CD14-positive monocyte (primary cell): ENCODE measurements around the gene EIF4E2. TPM values are rescaled to one million over a fixed set of nuclear protein-coding genes. Genes with fewer than 3 reads are reported as not detected.

Source experiments
- DNase-seq, 3 donors: peaks; one replicate each; pipeline ENCODE4 v3.0.0-alpha.2; 2011 to 2022
- H2AFZ ChIP-seq: 2 replicates; pipeline ENCODE4 v1.6.0; 2012; ENCODE audit warnings: mild to moderate bottlenecking, low read depth, low read length, inconsistent platforms; ENCODE audit not compliant: insufficient read depth, poor library complexity, severe bottlenecking
- H3K27ac ChIP-seq, 2 donors: 1 replicate in 1 of 2; 2 replicates in 1 of 2; pipeline ENCODE4 v1.5.1; 2012 to 2013; ENCODE audit warnings: low read length in 2 of 2, control low read depth in 1 of 2, inconsistent platforms in 1 of 2, low read depth in 1 of 2, mild to moderate bottlenecking in 1 of 2
- H3K27me3 ChIP-seq, 2 donors: one replicate each; pipeline versions ENCODE4 v1.6.0 to v1.6.1; 2011 to 2013; ENCODE audit warnings: low read length in 2 of 2; ENCODE audit not compliant: control insufficient read depth in 2 of 2, insufficient read depth in 2 of 2
- H3K36me3 ChIP-seq, 2 donors: replicated peaks in 1 of 2; 1 replicate in 1 of 2; 2 replicates in 1 of 2; pipeline versions ENCODE4 v1.5.1 to v1.6.1; 2012 to 2013; ENCODE audit warnings: low read length in 2 of 2, control low read depth in 1 of 2, inconsistent platforms in 1 of 2, mild to moderate bottlenecking in 1 of 2; ENCODE audit not compliant: insufficient read depth in 2 of 2, control insufficient read depth in 1 of 2
- H3K4me1 ChIP-seq, 2 donors: 1 replicate in 1 of 2; 2 replicates in 1 of 2; pipeline versions ENCODE4 v1.5.1 to v1.6.1; 2012 to 2013; ENCODE audit warnings: low read length in 2 of 2, control low read depth in 1 of 2, inconsistent platforms in 1 of 2, mild to moderate bottlenecking in 1 of 2, moderate library complexity in 1 of 2; ENCODE audit not compliant: insufficient read depth in 2 of 2, control insufficient read depth in 1 of 2
- H3K4me2 ChIP-seq: replicated peaks from 2 replicates; pipeline ENCODE3; 2012; ENCODE audit warnings: low read length, moderate library complexity, mild to moderate bottlenecking; ENCODE audit not compliant: poor library complexity, severe bottlenecking; ENCODE audit errors: extremely low read depth
- H3K4me3 ChIP-seq, 3 experiments: fragments of 200-600 bp in 1 of 3; sonication (generic) in 1 of 3; replicated peaks in 1 of 3; 1 replicate in 2 of 3; 2 replicates in 1 of 3; pipeline ENCODE4 v1.5.1; 2011 to 2013; ENCODE audit warnings: low read length in 3 of 3, mild to moderate bottlenecking in 3 of 3, control low read depth in 2 of 3, low read depth in 2 of 3, inconsistent platforms in 1 of 3, moderate library complexity in 1 of 3
- H3K79me2 ChIP-seq: 2 replicates; pipeline ENCODE4 v1.6.0; 2012; ENCODE audit warnings: mild to moderate bottlenecking, control low read depth, inconsistent platforms, low read length, moderate library complexity; ENCODE audit not compliant: insufficient read depth
- H3K9ac ChIP-seq: 2 replicates; pipeline ENCODE4 v1.6.0; 2017; ENCODE audit warnings: low read length, mild to moderate bottlenecking; ENCODE audit not compliant: insufficient read depth, poor library complexity, severe bottlenecking
- H3K9me3 ChIP-seq, 2 donors: replicated peaks in 1 of 2; 1 replicate in 1 of 2; 2 replicates in 1 of 2; pipeline versions ENCODE4 v1.5.1 to v1.6.1; 2012 to 2013; ENCODE audit warnings: low read length in 2 of 2, control low read depth in 1 of 2; ENCODE audit not compliant: control insufficient read depth in 1 of 2, insufficient read depth in 1 of 2
- H4K20me1 ChIP-seq: 2 replicates; pipeline ENCODE4 v1.6.0; 2012; ENCODE audit warnings: mild to moderate bottlenecking, low read length, control low read depth, moderate library complexity; ENCODE audit not compliant: insufficient read depth
- H3K27ac Mint-ChIP-seq, 7 donors: one replicate each; pipeline ENCODE4 v1.8.0; 2020; ENCODE audit warnings: mild to moderate bottlenecking in 7 of 7, mixed read lengths in 7 of 7, moderate library complexity in 6 of 7, inconsistent platforms in 2 of 7
- H3K27me3 Mint-ChIP-seq, 3 donors: one replicate each; pipeline ENCODE4 v1.8.0; 2021 to 2022; ENCODE audit warnings: low read depth in 3 of 3, mild to moderate bottlenecking in 3 of 3, mixed read lengths in 3 of 3, moderate library complexity in 3 of 3, inconsistent platforms in 1 of 3
- H3K36me3 Mint-ChIP-seq, 2 donors: one replicate each; pipeline ENCODE4 v1.8.0; 2020; ENCODE audit warnings: mixed read lengths in 2 of 2, inconsistent platforms in 1 of 2, mild to moderate bottlenecking in 1 of 2
- H3K4me1 Mint-ChIP-seq: one replicate; pipeline ENCODE4 v1.8.0; 2020; ENCODE audit warnings: mild to moderate bottlenecking, mixed read lengths
- H3K4me3 Mint-ChIP-seq, 2 donors: one replicate each; pipeline ENCODE4 v1.8.0; 2020; ENCODE audit warnings: mild to moderate bottlenecking in 2 of 2, mixed read lengths in 2 of 2, moderate library complexity in 1 of 2
- H3K9me3 Mint-ChIP-seq, 7 donors: one replicate each; pipeline ENCODE4 v1.8.0; 2020 to 2022; ENCODE audit warnings: mixed read lengths in 7 of 7, mild to moderate bottlenecking in 6 of 7, moderate library complexity in 6 of 7, inconsistent platforms in 2 of 7
- WGBS: methylation state at CpG from one replicate; pipeline ENCODE4 v1.1.5; 2013; ENCODE audit warnings: missing lambda C conversion rate; ENCODE audit not compliant: insufficient coverage; 5-methylcytosine and 5-hydroxymethylcytosine counted together
- intact Hi-C, 2 donors: fragments of 100-400 bp; cut with micrococcal nuclease; formaldehyde crosslinking; loops; one replicate each; pipeline versions ENCODE4 v1.15.0 to v1.15.1; 2023
- polyA plus RNA-seq, 3 donors: library from polyadenylated mRNA; depleted of rRNA in 1 of 3; unstranded in 2 of 3; stranded (reverse) in 1 of 3; fragments of 300-500 nt in 2 of 3; fragments of >200 nt in 1 of 3; fragmentation: Illumina TruSeq in 2 of 3; gene quantifications; 1 replicate in 2 of 3; 2 replicates in 1 of 3; pipeline ENCODE4 v1.2.3, GENCODE V29; 2012 to 2021
- TF ChIP-seq, protein P1 (sequence below): fragments of 200-600 bp; IDR thresholded peaks from one replicate; pipeline ENCODE4 v1.8.0; 2022; ENCODE audit warnings: antibody characterized with exemption, mild to moderate bottlenecking

The EIF4E2 gene
- polyA plus RNA-seq, 3 donors: 67.2 to 213 (median 188) TPM

DNA sequence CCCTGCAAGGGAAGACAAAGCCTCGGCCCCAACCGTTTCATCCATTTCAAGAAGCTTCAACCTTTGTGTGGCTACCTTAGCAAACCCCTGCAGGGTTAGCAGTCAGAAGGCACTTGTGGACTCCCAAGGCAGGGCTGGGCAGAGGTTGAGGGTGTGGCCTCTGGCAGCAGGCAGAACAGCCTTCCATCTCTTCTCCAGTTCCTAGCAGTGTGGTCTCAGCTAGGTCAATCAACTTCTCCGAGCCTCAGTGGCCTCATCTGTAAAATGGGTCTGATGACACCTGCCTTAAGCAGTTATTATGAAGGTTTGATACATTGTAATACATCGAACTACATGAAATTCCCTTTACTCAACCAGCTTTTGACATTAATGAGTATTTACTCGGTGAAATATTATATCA is 37.1 kb upstream of the EIF4E2 start:
- no peaks in the 10 kb centered on the region for H3K9me3 ChIP-seq
- no peaks in the 10 kb centered on the region for H3K27me3 ChIP-seq
- no peak overlapping the region for H3K4me3 Mint-ChIP-seq
- H3K9ac ChIP-seq: no peak overlapping the region
- WGBS: 79% methylated on average over 2 of the region's 5 CpGs
- no peak overlapping the region for H3K27ac Mint-ChIP-seq
- H3K4me1 ChIP-seq: no peaks in the 10 kb centered on the region
- no peak overlapping the region for H3K27ac ChIP-seq
- TF ChIP-seq, protein P1, sequence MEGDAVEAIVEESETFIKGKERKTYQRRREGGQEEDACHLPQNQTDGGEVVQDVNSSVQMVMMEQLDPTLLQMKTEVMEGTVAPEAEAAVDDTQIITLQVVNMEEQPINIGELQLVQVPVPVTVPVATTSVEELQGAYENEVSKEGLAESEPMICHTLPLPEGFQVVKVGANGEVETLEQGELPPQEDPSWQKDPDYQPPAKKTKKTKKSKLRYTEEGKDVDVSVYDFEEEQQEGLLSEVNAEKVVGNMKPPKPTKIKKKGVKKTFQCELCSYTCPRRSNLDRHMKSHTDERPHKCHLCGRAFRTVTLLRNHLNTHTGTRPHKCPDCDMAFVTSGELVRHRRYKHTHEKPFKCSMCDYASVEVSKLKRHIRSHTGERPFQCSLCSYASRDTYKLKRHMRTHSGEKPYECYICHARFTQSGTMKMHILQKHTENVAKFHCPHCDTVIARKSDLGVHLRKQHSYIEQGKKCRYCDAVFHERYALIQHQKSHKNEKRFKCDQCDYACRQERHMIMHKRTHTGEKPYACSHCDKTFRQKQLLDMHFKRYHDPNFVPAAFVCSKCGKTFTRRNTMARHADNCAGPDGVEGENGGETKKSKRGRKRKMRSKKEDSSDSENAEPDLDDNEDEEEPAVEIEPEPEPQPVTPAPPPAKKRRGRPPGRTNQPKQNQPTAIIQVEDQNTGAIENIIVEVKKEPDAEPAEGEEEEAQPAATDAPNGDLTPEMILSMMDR: no peak
- H3K36me3 Mint-ChIP-seq: no peaks in the 10 kb centered on the region
- no peak for DNase-seq
- peaks cover 10 to 17% (median 13%) of the 10 kb centered on the region in 3 donors for H3K27me3 Mint-ChIP-seq
- H3K79me2 ChIP-seq: no peaks in the 10 kb centered on the region
- H2AFZ ChIP-seq: no peak overlapping the region
- no peak overlapping the region for H3K4me2 ChIP-seq
- no peaks in the 10 kb centered on the region for H3K4me1 Mint-ChIP-seq
- no peak overlapping the region for H3K4me3 ChIP-seq
- no peaks in the 10 kb centered on the region for H3K36me3 ChIP-seq
- intact Hi-C loops: no loop called here
- H3K9me3 Mint-ChIP-seq: peaks cover 0 to 4% (median 0%) of the 10 kb centered on the region in 7 donors
- no peaks in the 10 kb centered on the region for H4K20me1 ChIP-seq

DNA sequence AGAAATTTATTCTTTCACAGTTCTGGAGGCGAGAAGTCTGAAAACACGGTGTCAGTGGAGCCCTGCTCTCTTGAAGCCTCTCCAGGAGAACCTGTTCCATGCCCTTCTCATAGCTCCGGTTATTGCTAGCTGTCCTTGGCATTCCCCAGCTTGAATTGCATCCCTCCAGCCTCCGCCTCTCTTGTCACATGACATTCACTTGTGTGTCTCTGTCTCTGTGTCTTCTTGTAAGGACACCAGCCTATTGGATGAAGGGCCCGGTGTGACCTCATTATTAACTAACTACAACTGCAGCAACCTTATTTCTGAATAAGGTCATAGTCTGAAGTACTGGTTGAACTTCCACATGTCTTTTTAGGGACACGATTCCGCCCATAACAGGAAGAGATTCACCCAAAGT is 34.9 kb upstream of the EIF4E2 start:
- Histone ChIP-seq H4K20me1 (no peaks in the 10 kb centered on the region), H3K9ac (no peak overlapping the region), H3K79me2 (no peaks in the 10 kb centered on the region), H3K27ac (no peak overlapping the region), H3K36me3 (no peaks in the 10 kb centered on the region), H2AFZ (no peak overlapping the region), H3K9me3 (no peaks in the 10 kb centered on the region), H3K4me1 (no peaks in the 10 kb centered on the region), H3K4me3 (no peak overlapping the region), H3K27me3 (peaks cover 0 to 2% of the 10 kb centered on the region in 2 donors), H3K4me2 (no peak overlapping the region)
- 82% methylated on average over 6 of the region's 7 CpGs for WGBS
- Mint-ChIP-seq H3K36me3 (no peaks in the 10 kb centered on the region), H3K9me3 (no peaks in the 10 kb centered on the region), H3K4me1 (no peaks in the 10 kb centered on the region), H3K27me3 (peaks cover 10 to 22% (median 12%) of the 10 kb centered on the region in 3 donors), H3K4me3 (no peak overlapping the region), H3K27ac (no peak overlapping the region)
- intact Hi-C loops: no loop called here
- DNase-seq: no peak
- TF ChIP-seq, protein P1: no peak
